Erythroblast (primary cell): Measurements from ENCODE around the gene CEP131.

Experiments
- GATA1 ChIP-seq: IDR thresholded peaks from 2 replicates; pipeline ENCODE4 v1.6.1; 2011; ENCODE audit warnings: low read depth, mild to moderate bottlenecking, control low read depth, low read length, moderate library complexity
- POLR2A ChIP-seq: IDR thresholded peaks from 2 replicates; pipeline ENCODE4 v1.6.1; 2011; ENCODE audit warnings: mild to moderate bottlenecking, low read length

DNA sequence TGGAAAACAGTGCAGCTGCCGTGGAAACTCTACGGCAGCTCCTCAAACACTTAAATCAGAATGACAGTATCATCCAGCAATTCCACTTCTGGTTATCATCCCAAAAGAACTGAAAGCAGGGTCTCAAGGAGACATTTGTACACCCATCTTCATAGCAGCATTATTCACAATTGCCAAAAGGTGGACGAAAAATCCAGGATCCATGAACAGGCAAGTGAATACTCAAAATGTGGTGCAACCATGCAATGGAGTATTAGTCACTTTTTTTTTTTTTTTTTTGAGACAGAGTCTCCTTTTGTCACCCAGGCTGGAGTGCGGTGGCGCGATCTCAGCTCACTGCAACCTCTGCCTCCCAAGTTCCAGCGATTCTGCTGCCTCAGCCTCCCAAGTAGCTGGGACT lies 46.1 kb downstream of the CEP131 start:
- no peak for TF ChIP-seq POLR2A
- TF ChIP-seq GATA1: no peak
